Activated T-helper 1 cell treated with anti-CD3 and anti-CD28 coated beads, Interleukin-2, amount 50 U/mL, for 16 hours (primary cell): ENCODE measurements around the gene ST3GAL5.
"Not testable (repeated sequence)": the region's sequence is repeated elsewhere in the genome, so short reads cannot be mapped to it uniquely, and the experiment has no call there.

Experiments used
- DNase-seq, 2 donors: peaks; one replicate each; pipeline ENCODE4 v3.0.0-alpha.2; 2020; ENCODE audit warnings: low read depth in 1 of 2, low spot score in 1 of 2

The ST3GAL5 gene

GRCh38 chr2:85894554-85895278 lies 5.9 kb upstream of the ST3GAL5 start:
- not testable (repeated sequence) for DNase-seq

DNA sequence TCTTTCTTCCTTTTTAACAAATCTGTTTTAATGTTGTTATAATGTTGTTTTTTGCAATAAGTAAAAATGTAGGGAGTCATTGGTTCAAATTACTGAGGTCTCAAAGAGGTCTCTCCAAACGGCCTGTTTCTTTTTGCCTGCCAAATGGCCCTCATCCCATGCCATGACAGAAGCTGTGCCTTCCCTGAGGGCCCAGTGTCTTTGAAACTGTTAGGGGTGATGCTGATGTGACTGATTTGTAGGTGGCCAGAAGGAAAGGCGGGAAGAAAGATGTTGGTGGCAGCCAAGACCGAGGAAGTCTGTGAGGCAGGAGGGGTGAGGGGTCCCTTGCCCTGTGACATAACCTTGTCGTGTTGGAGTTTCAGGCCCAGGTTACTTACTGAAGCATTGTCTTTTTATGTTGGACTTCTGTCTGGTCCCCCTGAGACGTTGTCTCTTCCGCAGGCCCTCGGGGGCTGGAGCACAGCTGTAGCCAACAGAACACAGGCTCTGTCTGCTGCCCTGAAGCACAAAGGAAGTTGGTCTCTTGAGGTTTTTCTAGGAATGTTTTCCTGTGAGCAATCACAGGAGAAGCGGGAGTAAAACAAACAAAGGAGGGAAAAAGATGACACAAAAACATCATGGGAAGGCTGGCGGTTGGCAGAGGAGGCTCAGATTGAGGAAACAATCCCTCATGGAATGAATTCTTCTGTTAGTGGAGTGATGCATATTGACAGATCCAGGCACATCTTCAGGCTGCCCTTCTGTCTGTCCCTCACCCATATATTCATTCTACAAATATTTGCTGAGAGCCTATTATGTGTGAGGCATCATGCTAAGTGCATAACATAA lies 4.9 kb upstream of the ST3GAL5 start:
- DNase-seq: no peak

DNA sequence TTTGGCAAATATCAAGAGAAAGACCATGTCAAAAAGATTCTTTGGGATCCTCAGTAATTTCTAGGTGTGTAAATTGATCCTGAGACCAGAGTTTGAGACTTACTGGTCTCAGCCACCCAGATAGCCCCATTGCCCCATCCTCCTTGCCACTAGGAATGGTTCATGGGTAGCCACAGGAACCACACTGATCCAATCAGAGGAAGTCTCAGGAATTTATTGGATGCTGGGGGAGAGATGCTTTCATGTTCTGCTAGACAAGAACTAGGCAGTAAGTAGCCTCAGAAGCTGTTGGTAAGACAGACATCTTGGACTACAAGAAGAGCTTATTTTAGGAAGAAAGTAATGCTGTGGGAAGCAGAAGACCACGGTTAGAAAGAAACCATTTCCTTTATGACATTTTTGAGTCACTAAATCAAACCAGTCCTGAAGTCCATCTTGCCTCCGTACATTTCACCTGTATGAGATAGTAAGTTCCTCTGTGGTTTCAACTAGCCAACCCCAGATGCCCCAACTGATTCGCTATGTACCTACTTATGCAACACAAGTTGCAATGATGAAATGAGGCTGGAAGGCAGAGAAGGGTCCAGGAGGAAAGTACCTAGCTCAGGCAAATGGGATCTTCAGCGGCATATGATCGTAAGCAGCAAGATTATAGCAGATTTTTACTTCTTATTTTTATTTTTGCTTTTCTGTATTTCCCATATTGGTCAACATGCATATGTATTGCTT lies 3.6 kb upstream of the ST3GAL5 start:
- DNase-seq: no peak

DNA sequence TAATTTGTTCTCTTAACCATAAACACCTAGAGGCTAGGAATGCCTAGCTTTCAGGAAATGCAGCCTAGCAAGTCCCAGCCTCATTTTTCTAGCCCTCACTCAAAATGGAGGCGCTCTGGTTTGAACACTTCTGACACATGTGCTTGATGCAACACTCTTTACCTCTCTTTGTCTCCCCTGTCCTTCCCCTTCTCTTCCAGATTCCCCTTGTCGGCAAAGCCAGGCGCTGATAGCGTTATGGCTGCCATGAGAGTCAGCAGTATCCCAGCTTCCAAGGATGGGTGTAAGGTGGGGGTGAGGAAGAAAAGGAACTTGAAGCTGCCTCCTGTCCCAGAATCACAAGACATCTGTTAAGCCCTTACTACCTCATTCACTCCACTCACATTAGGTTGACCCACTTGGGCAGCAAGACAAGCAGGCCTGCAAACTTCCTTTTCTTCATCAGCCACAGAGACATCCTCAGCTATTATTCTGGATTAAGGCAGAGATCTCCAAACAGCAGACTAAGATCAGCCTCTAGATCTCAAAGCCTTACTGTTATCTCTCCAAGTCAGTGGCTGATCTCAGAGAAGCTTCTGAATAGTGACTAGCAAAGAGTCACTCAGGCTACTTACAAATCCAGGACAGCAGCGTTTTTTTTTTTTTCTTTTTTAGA lies 1.9 kb upstream of the ST3GAL5 start:
- no peak for DNase-seq

DNA sequence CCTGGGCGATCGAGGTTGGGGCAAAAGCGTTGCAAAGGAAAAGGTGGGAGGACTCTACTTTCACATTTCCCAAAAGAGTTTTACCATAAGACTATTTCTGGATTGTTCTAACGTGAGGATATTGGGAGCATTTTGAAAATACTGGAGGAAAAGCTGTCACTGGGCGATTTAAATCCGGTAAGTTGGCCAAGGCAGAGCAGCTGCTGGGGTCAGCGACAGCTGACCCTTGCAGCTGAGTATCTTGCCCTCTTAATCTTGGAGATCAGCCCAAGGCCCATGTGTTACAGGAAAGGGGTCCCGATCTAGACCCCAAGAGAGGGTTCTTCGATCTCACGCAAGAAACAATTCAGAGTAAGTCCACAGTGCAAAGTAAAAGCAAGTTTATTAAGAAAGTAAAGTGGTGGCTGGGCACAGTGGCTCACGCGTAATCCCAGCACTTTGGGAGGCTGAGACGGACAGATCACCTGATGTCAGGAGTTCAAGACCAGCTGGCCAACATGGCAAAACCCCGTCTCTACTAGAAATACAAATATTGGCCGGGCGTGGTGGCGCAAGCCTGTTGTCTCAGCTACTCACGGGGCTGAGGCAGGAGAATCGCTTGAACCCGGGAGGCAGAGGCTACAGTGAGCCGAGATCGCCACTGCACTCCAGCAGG lies 964 bp upstream of the ST3GAL5 start:
- DNase-seq: no peak

DNA sequence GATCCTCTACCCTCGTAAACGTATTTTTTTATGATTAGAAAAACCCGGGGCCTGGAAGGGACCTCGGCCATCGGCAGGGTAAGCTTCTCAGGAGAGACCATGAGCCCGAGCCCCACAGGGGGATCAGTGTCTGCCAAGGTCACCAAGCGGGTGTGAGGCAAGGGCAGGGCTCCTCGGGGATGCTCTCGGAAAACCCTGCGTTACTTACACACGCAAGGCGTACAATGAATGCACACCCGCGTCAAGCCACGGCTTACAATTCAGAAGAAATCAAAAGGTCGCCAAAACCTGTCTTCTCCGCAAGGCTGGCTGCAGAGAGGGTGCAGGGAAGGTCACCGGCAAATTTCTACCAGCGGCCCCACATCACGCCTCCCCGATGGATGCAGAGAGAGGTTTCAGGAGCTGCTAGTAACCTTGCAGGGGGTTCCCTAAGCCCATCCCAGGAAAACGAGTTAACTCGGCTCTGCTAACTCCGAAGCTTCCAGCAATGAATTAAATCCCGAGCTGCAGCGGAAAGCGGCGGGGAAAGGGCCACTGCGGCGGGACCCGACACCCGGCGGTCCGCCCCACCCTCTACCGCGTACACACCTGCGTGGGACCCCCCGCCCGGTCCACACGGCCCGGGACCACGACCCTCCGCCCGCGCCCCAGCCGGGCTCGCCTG lies 638 bp downstream of the ST3GAL5 start:
- peak; percentile 10 to 13 for DNase-seq

- peak; percentile 16 to 25 for DNase-seq
Measured at GRCh38 chr2:85887566-85888019, 1.2 kb downstream of the ST3GAL5 start.

GRCh38 chr2:85886590-85886989 lies 2.2 kb downstream of the ST3GAL5 start:
- peak in 1 of 2 donors; percentile 34 for DNase-seq

- DNase-seq: no peak
Measured at GRCh38 chr2:85886141-85886540, 2.6 kb downstream of the ST3GAL5 start.

- DNase-seq: not testable (repeated sequence)
Measured at GRCh38 chr2:85881781-85882180, 7.0 kb downstream of the ST3GAL5 start.

- not testable (repeated sequence) for DNase-seq
Measured at GRCh38 chr2:85880716-85881328, 8.0 kb downstream of the ST3GAL5 start.

- DNase-seq: no peak
Measured at GRCh38 chr2:85878719-85879370, 9.9 kb downstream of the ST3GAL5 start.

- no peak for DNase-seq
Measured at GRCh38 chr2:85875350-85876050, 13.3 kb downstream of the ST3GAL5 start.

GRCh38 chr2:85873679-85874078 lies 15.1 kb downstream of the ST3GAL5 start:
- no peak for DNase-seq

GRCh38 chr2:85872536-85873161 lies 16.1 kb downstream of the ST3GAL5 start:
- no peak for DNase-seq

DNA sequence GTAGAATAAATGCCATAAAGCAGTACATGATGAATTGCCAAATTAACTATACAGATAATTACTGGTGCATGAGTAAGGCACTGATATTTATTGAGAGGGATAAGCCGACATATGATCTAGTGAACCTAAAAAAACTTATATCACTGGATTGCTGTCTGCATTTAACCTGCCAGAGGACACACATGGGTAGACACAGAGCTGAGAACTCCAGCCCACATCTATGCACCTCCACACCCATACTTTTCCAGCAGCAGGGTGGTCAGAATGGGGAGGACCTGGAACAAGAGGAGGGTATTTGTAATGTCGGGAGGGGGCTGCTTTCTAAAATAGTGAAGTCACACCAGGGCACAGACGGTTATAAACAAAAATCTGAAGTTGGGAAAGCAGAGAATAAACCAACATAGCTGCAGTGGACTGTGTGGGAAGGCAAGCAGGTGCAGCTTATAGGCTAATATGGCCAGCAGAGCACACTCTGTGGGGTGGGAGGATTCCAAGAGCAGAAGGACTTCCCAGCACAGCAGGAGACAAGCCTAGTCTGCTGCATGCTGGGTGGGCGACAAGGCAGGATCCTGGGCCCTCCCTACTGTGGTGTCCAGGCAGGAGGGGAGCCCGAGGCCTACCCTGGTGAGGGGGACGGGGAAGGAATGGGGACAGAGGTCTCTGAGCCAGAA lies 17.2 kb downstream of the ST3GAL5 start:
- DNase-seq: no peak

- DNase-seq: no peak
Measured at GRCh38 chr2:85868822-85869221, 20.0 kb downstream of the ST3GAL5 start.
